GM19328 (cell line): ENCODE data around the gene DAO.

Source experiments
- ATAC-seq: cut with Tn5 transposase; IDR thresholded peaks from one replicate; pipeline ENCODE4 v1.9.1; 2021; ENCODE audit warnings: mild to moderate bottlenecking, moderate library complexity; ENCODE audit not compliant: unreplicated experiment

The DAO gene

GRCh38 chr12:108875280-108875679 is 4.6 kb upstream of the DAO start:
- no peak for ATAC-seq

- ATAC-seq: no peak
Observed at GRCh38 chr12:108875682-108876361, 4.1 kb upstream of the DAO start.

GRCh38 chr12:108876550-108876949 is 3.3 kb upstream of the DAO start:
- ATAC-seq: no peak

- no peak for ATAC-seq
Observed at GRCh38 chr12:108881953-108882352, 2.1 kb downstream of the DAO start.

- ATAC-seq: no peak
Observed at GRCh38 chr12:108884116-108885012, 4.5 kb downstream of the DAO start.

GRCh38 chr12:108886873-108887629 is 7.2 kb downstream of the DAO start:
- no peak for ATAC-seq

- ATAC-seq: no peak
Observed at GRCh38 chr12:108888031-108888430, 8.1 kb downstream of the DAO start.

GRCh38 chr12:108890208-108890607 is 10.3 kb downstream of the DAO start:
- ATAC-seq: no peak

GRCh38 chr12:108895220-108895802 is 15.4 kb downstream of the DAO start:
- no peak for ATAC-seq

GRCh38 chr12:108896336-108896735 is 16.4 kb downstream of the DAO start:
- no peak for ATAC-seq

- no peak for ATAC-seq
Observed at GRCh38 chr12:108896817-108897216, 16.9 kb downstream of the DAO start.

- ATAC-seq: no peak
Observed at GRCh38 chr12:108899145-108899544, 19.3 kb downstream of the DAO start.

- no peak for ATAC-seq
Observed at GRCh38 chr12:108905725-108906124, 25.8 kb downstream of the DAO start.

- ATAC-seq: no peak
Observed at GRCh38 chr12:108906971-108907370, 27.1 kb downstream of the DAO start.

GRCh38 chr12:108907839-108908351 is 28.0 kb downstream of the DAO start:
- ATAC-seq: no peak

GRCh38 chr12:108910336-108910735 is 30.4 kb downstream of the DAO start:
- ATAC-seq: no peak

- no peak for ATAC-seq
Observed at GRCh38 chr12:108911915-108912314, 32.0 kb downstream of the DAO start.

GRCh38 chr12:108912361-108912760 is 32.5 kb downstream of the DAO start:
- ATAC-seq: no peak

GRCh38 chr12:108914121-108914531 is 34.2 kb downstream of the DAO start:
- ATAC-seq: no peak

- ATAC-seq: no peak
Observed at GRCh38 chr12:108915632-108916133, 35.8 kb downstream of the DAO start.

- no peak for ATAC-seq
Observed at GRCh38 chr12:108916336-108916735, 36.4 kb downstream of the DAO start.
